ENCODE measurements around the gene CHRDL1.

CHRDL1 gene

GRCh38 chrX:110692866-110693265 lies 102.8 kb downstream of the CHRDL1 start:
- Histone ChIP-seq H3K9ac (ENCODE audit: low read length) (no peak overlapping the region), H3K36me3 (ENCODE audit: control insufficient read depth, insufficient read depth, low read length) (no peaks in the 10 kb centered on the region), H3K4me1 (ENCODE audit: control insufficient read depth, low read depth, low read length) (no peaks in the 10 kb centered on the region), H4K5ac (ENCODE audit: low read length) (no peak overlapping the region), H3K4me3 (ENCODE audit: low read length) (no peak overlapping the region), H3K18ac (ENCODE audit: low read length) (no peak overlapping the region), H2BK15ac (replicated peaks; ENCODE audit: low read depth) (no peak overlapping the region), H2BK5ac (ENCODE audit: low read length) (no peak overlapping the region), H2AK5ac (ENCODE audit: low read length) (no peak overlapping the region), H2BK120ac (ENCODE audit: low read depth, low read length) (no peak overlapping the region), H3K56ac (ENCODE audit: low read length) (no peak overlapping the region), H3K79me2 (ENCODE audit: control insufficient read depth, insufficient read depth, low read length) (no peaks in the 10 kb centered on the region), H3K27ac (ENCODE audit: low read depth, low read length) (no peak overlapping the region), H4K8ac (ENCODE audit: low read depth, low read length) (no peak overlapping the region), H3K79me1 (ENCODE audit: low read length) (no peaks in the 10 kb centered on the region), H3K4me2 (ENCODE audit: low read length) (no peak overlapping the region), H3K4ac (ENCODE audit: low read depth, low read length) (no peak overlapping the region), H3K23ac (ENCODE audit: low read length) (no peak overlapping the region), H3K27me3 (ENCODE audit: insufficient read depth, low read length, poor library complexity) (no peaks in the 10 kb centered on the region)
- WGBS (ENCODE audit: extremely low coverage, insufficient coverage, low lambda C conversion rate), result no CpG with 5 or more reads among the region's 4 CpGs
- no peak for DNase-seq

GRCh38 chrX:110691446-110691845 lies 104.2 kb downstream of the CHRDL1 start:
- WGBS (ENCODE audit: extremely low coverage, insufficient coverage, low lambda C conversion rate), result no CpG with 5 or more reads among the region's 1 CpG
- H3K79me2 ChIP-seq (ENCODE audit: control insufficient read depth, insufficient read depth, low read length), result no peaks in the 10 kb centered on the region
- no peaks in the 10 kb centered on the region for H3K4me1 ChIP-seq (ENCODE audit: control insufficient read depth, low read depth, low read length)
- H2BK5ac ChIP-seq (ENCODE audit: low read length), result no peak overlapping the region
- no peak overlapping the region for H3K4me3 ChIP-seq (ENCODE audit: low read length)
- H3K27ac ChIP-seq (ENCODE audit: low read depth, low read length), result no peak overlapping the region
- no peak overlapping the region for H3K4me2 ChIP-seq (ENCODE audit: low read length)
- no peak overlapping the region for H3K4ac ChIP-seq (ENCODE audit: low read depth, low read length)
- no peaks in the 10 kb centered on the region for H3K79me1 ChIP-seq (ENCODE audit: low read length)
- H2BK15ac ChIP-seq (replicated peaks; ENCODE audit: low read depth), result no peak overlapping the region
- no peak overlapping the region for H2AK5ac ChIP-seq (ENCODE audit: low read length)
- H3K56ac ChIP-seq (ENCODE audit: low read length), result no peak overlapping the region
- H3K9ac ChIP-seq (ENCODE audit: low read length), result no peak overlapping the region
- H3K36me3 ChIP-seq (ENCODE audit: control insufficient read depth, insufficient read depth, low read length), result no peaks in the 10 kb centered on the region
- no peak overlapping the region for H3K23ac ChIP-seq (ENCODE audit: low read length)
- no peaks in the 10 kb centered on the region for H3K27me3 ChIP-seq (ENCODE audit: insufficient read depth, low read length, poor library complexity)
- H2BK120ac ChIP-seq (ENCODE audit: low read depth, low read length), result no peak overlapping the region
- no peak overlapping the region for H4K8ac ChIP-seq (ENCODE audit: low read depth, low read length)
- DNase-seq, result no peak
- H4K5ac ChIP-seq (ENCODE audit: low read length), result no peak overlapping the region
- H3K18ac ChIP-seq (ENCODE audit: low read length), result no peak overlapping the region

GRCh38 chrX:110684653-110685052 lies 111.0 kb downstream of the CHRDL1 start:
- Histone ChIP-seq H2BK120ac (ENCODE audit: low read depth, low read length) (no peak overlapping the region), H3K27me3 (ENCODE audit: insufficient read depth, low read length, poor library complexity) (no peaks in the 10 kb centered on the region), H3K27ac (ENCODE audit: low read depth, low read length) (no peak overlapping the region), H3K18ac (ENCODE audit: low read length) (no peak overlapping the region), H4K8ac (ENCODE audit: low read depth, low read length) (no peak overlapping the region), H4K5ac (ENCODE audit: low read length) (no peak overlapping the region), H3K56ac (ENCODE audit: low read length) (no peak overlapping the region), H3K4me2 (ENCODE audit: low read length) (no peak overlapping the region), H3K4me3 (ENCODE audit: low read length) (no peak overlapping the region), H2BK15ac (replicated peaks; ENCODE audit: low read depth) (no peak overlapping the region), H2AK5ac (ENCODE audit: low read length) (no peak overlapping the region), H3K36me3 (ENCODE audit: control insufficient read depth, insufficient read depth, low read length) (no peaks in the 10 kb centered on the region), H3K9ac (ENCODE audit: low read length) (no peak overlapping the region), H3K79me2 (ENCODE audit: control insufficient read depth, insufficient read depth, low read length) (no peaks in the 10 kb centered on the region), H2BK5ac (ENCODE audit: low read length) (no peak overlapping the region), H3K23ac (ENCODE audit: low read length) (no peak overlapping the region), H3K79me1 (ENCODE audit: low read length) (no peaks in the 10 kb centered on the region), H3K4ac (ENCODE audit: low read depth, low read length) (no peak overlapping the region), H3K4me1 (ENCODE audit: control insufficient read depth, low read depth, low read length) (no peaks in the 10 kb centered on the region)
- no peak for DNase-seq
- no CpG with 5 or more reads among the region's 3 CpGs for whole genome bisulfite sequencing (ENCODE audit: extremely low coverage, insufficient coverage, low lambda C conversion rate)

GRCh38 chrX:110683925-110684324 lies 111.7 kb downstream of the CHRDL1 start:
- Histone ChIP-seq H3K4me2 (ENCODE audit: low read length) (no peak overlapping the region), H3K4me1 (ENCODE audit: control insufficient read depth, low read depth, low read length) (no peaks in the 10 kb centered on the region), H3K27me3 (ENCODE audit: insufficient read depth, low read length, poor library complexity) (no peaks in the 10 kb centered on the region), H3K79me2 (ENCODE audit: control insufficient read depth, insufficient read depth, low read length) (no peaks in the 10 kb centered on the region), H3K18ac (ENCODE audit: low read length) (no peak overlapping the region), H3K79me1 (ENCODE audit: low read length) (no peaks in the 10 kb centered on the region), H2AK5ac (ENCODE audit: low read length) (no peak overlapping the region), H2BK120ac (ENCODE audit: low read depth, low read length) (no peak overlapping the region), H3K23ac (ENCODE audit: low read length) (no peak overlapping the region), H3K4ac (ENCODE audit: low read depth, low read length) (no peak overlapping the region), H3K36me3 (ENCODE audit: control insufficient read depth, insufficient read depth, low read length) (no peaks in the 10 kb centered on the region), H2BK15ac (replicated peaks; ENCODE audit: low read depth) (no peak overlapping the region), H3K4me3 (ENCODE audit: low read length) (no peak overlapping the region), H3K9ac (ENCODE audit: low read length) (no peak overlapping the region), H2BK5ac (ENCODE audit: low read length) (no peak overlapping the region), H4K8ac (ENCODE audit: low read depth, low read length) (no peak overlapping the region), H4K5ac (ENCODE audit: low read length) (no peak overlapping the region), H3K56ac (ENCODE audit: low read length) (no peak overlapping the region), H3K27ac (ENCODE audit: low read depth, low read length) (no peak overlapping the region)
- peak; percentile 19 for DNase-seq
- WGBS (ENCODE audit: extremely low coverage, insufficient coverage, low lambda C conversion rate), result no CpG with 5 or more reads among the region's 2 CpGs

GRCh38 chrX:110678591-110678990 lies 117.0 kb downstream of the CHRDL1 start:
- H4K8ac ChIP-seq (ENCODE audit: low read depth, low read length), result no peak overlapping the region
- no peaks in the 10 kb centered on the region for H3K27me3 ChIP-seq (ENCODE audit: insufficient read depth, low read length, poor library complexity)
- H3K23ac ChIP-seq (ENCODE audit: low read length), result no peak overlapping the region
- H3K9ac ChIP-seq (ENCODE audit: low read length), result no peak overlapping the region
- peak; percentile 43 for DNase-seq
- no peak overlapping the region for H4K5ac ChIP-seq (ENCODE audit: low read length)
- no peaks in the 10 kb centered on the region for H3K79me2 ChIP-seq (ENCODE audit: control insufficient read depth, insufficient read depth, low read length)
- H3K36me3 ChIP-seq (ENCODE audit: control insufficient read depth, insufficient read depth, low read length), result no peaks in the 10 kb centered on the region
- H3K4me2 ChIP-seq (ENCODE audit: low read length), result no peak overlapping the region
- H2BK120ac ChIP-seq (ENCODE audit: low read depth, low read length), result no peak overlapping the region
- no peak overlapping the region for H2BK15ac ChIP-seq (replicated peaks; ENCODE audit: low read depth)
- no CpG with 5 or more reads among the region's 1 CpG for WGBS (ENCODE audit: extremely low coverage, insufficient coverage, low lambda C conversion rate)
- H3K18ac ChIP-seq (ENCODE audit: low read length), result no peak overlapping the region
- H3K27ac ChIP-seq (ENCODE audit: low read depth, low read length), result no peak overlapping the region
- no peaks in the 10 kb centered on the region for H3K79me1 ChIP-seq (ENCODE audit: low read length)
- H3K4me3 ChIP-seq (ENCODE audit: low read length), result no peak overlapping the region
- no peak overlapping the region for H3K56ac ChIP-seq (ENCODE audit: low read length)
- H2BK5ac ChIP-seq (ENCODE audit: low read length), result no peak overlapping the region
- no peak overlapping the region for H3K4ac ChIP-seq (ENCODE audit: low read depth, low read length)
- H2AK5ac ChIP-seq (ENCODE audit: low read length), result no peak overlapping the region
- H3K4me1 ChIP-seq (ENCODE audit: control insufficient read depth, low read depth, low read length), result no peaks in the 10 kb centered on the region

GRCh38 chrX:110675886-110676285 lies 119.7 kb downstream of the CHRDL1 start:
- Histone ChIP-seq H3K4me3 (ENCODE audit: low read length) (no peak overlapping the region), H3K79me2 (ENCODE audit: control insufficient read depth, insufficient read depth, low read length) (no peaks in the 10 kb centered on the region), H2BK5ac (ENCODE audit: low read length) (no peak overlapping the region), H2BK15ac (replicated peaks; ENCODE audit: low read depth) (no peak overlapping the region), H4K8ac (ENCODE audit: low read depth, low read length) (no peak overlapping the region), H3K23ac (ENCODE audit: low read length) (no peak overlapping the region), H2AK5ac (ENCODE audit: low read length) (no peak overlapping the region), H3K36me3 (ENCODE audit: control insufficient read depth, insufficient read depth, low read length) (no peaks in the 10 kb centered on the region), H3K4ac (ENCODE audit: low read depth, low read length) (no peak overlapping the region), H3K9ac (ENCODE audit: low read length) (no peak overlapping the region), H3K79me1 (ENCODE audit: low read length) (no peaks in the 10 kb centered on the region), H3K4me1 (ENCODE audit: control insufficient read depth, low read depth, low read length) (no peaks in the 10 kb centered on the region), H3K27me3 (ENCODE audit: insufficient read depth, low read length, poor library complexity) (no peaks in the 10 kb centered on the region), H3K18ac (ENCODE audit: low read length) (no peak overlapping the region), H3K27ac (ENCODE audit: low read depth, low read length) (no peak overlapping the region), H2BK120ac (ENCODE audit: low read depth, low read length) (no peak overlapping the region), H3K4me2 (ENCODE audit: low read length) (no peak overlapping the region), H3K56ac (ENCODE audit: low read length) (no peak overlapping the region), H4K5ac (ENCODE audit: low read length) (no peak overlapping the region)
- WGBS (ENCODE audit: extremely low coverage, insufficient coverage, low lambda C conversion rate), result no CpG with 5 or more reads among the region's 1 CpG
- no peak for DNase-seq
